Measurements from ENCODE around the gene MED12L. TPM values are rescaled to one million over a fixed set of nuclear protein-coding genes. Genes with fewer than 3 reads are reported as not detected.

Gene MED12L
- total and polyA plus RNA-seq, 3 experiments from 2014 or later, result 0.02 to 1.8 (median 1.7) TPM

- no peaks in the 10 kb centered on the region for H3K9me3 ChIP-seq (ENCODE audit: low read length)
- Mint-ChIP-seq H3K27me3 (peaks cover 11 to 63% of the 10 kb centered on the region in 2 donors), H3K9me3 (no peaks in the 10 kb centered on the region), H3K4me3 (no peak overlapping the region), H3K36me3 (no peaks in the 10 kb centered on the region), H3K27ac (no peak overlapping the region), H3K4me1 (peaks cover 1 to 4% (median 4%) of the 10 kb centered on the region in 3 donors)
- ChIA-PET CTCF (no interaction called here), POLR2A (no interaction called here)
- peaks cover 8% of the 10 kb centered on the region for H3K27me3 ChIP-seq (ENCODE audit: insufficient read depth, low read length, poor library complexity, severe bottlenecking)
- H3K4me3 ChIP-seq (ENCODE audit: low read length), result no peak overlapping the region
- H3K36me3 ChIP-seq (ENCODE audit: insufficient read depth, low read length), result no peaks in the 10 kb centered on the region
- H3K4me1 ChIP-seq (ENCODE audit: insufficient read depth, low read length), result no peaks in the 10 kb centered on the region
- no peak for DNase-seq
- no peak overlapping the region for H3K27ac ChIP-seq (ENCODE audit: low read depth, low read length)
Measured at GRCh38 chr3:151462278-151462780, 376.9 kb downstream of the MED12L start.

GRCh38 chr3:151462991-151463390 lies 377.5 kb downstream of the MED12L start:
- H3K4me1 Mint-ChIP-seq, result peaks cover 1 to 4% (median 4%) of the 10 kb centered on the region in 3 donors
- Histone ChIP-seq H3K4me1 (ENCODE audit: insufficient read depth, low read length) (no peaks in the 10 kb centered on the region), H3K36me3 (ENCODE audit: insufficient read depth, low read length) (no peaks in the 10 kb centered on the region), H3K4me3 (ENCODE audit: low read length) (no peak overlapping the region), H3K27me3 (ENCODE audit: insufficient read depth, low read length, poor library complexity, severe bottlenecking) (peaks cover 8% of the 10 kb centered on the region), H3K27ac (ENCODE audit: low read depth, low read length) (no peak overlapping the region), H3K9me3 (ENCODE audit: low read length) (no peaks in the 10 kb centered on the region)
- no peak overlapping the region for H3K27ac Mint-ChIP-seq
- peaks cover 11 to 61% of the 10 kb centered on the region in 2 donors for H3K27me3 Mint-ChIP-seq
- CTCF ChIA-PET, result no interaction called here
- H3K36me3 Mint-ChIP-seq, result no peaks in the 10 kb centered on the region
- no peak overlapping the region for H3K4me3 Mint-ChIP-seq
- no peak for DNase-seq
- H3K9me3 Mint-ChIP-seq, result no peaks in the 10 kb centered on the region
- POLR2A ChIA-PET, result no interaction called here

GRCh38 chr3:151467069-151467468 lies 381.6 kb downstream of the MED12L start:
- Mint-ChIP-seq H3K4me1 (no peaks in the 10 kb centered on the region), H3K27me3 (peaks cover 10 to 31% of the 10 kb centered on the region in 2 donors), H3K4me3 (no peak overlapping the region), H3K27ac (no peak overlapping the region), H3K36me3 (no peaks in the 10 kb centered on the region), H3K9me3 (no peaks in the 10 kb centered on the region)
- no peak for DNase-seq
- H3K27me3 ChIP-seq (ENCODE audit: insufficient read depth, low read length, poor library complexity, severe bottlenecking), result peaks cover under 1% of the 10 kb centered on the region
- POLR2A ChIA-PET, result no interaction called here
- H3K9me3 ChIP-seq (ENCODE audit: low read length), result no peaks in the 10 kb centered on the region
- CTCF ChIA-PET, result interaction anchor here (1.2 to 3.0 kb wide), 5 partner anchors 9 to 452 kb away, joined by 3 to 16 read pairs (median 4); no protein-coding TSS in a partner anchor
- H3K36me3 ChIP-seq (ENCODE audit: insufficient read depth, low read length), result no peaks in the 10 kb centered on the region
- H3K27ac ChIP-seq (ENCODE audit: low read depth, low read length), result no peak overlapping the region
- H3K4me1 ChIP-seq (ENCODE audit: insufficient read depth, low read length), result no peaks in the 10 kb centered on the region
- no peak overlapping the region for H3K4me3 ChIP-seq (ENCODE audit: low read length)

DNA sequence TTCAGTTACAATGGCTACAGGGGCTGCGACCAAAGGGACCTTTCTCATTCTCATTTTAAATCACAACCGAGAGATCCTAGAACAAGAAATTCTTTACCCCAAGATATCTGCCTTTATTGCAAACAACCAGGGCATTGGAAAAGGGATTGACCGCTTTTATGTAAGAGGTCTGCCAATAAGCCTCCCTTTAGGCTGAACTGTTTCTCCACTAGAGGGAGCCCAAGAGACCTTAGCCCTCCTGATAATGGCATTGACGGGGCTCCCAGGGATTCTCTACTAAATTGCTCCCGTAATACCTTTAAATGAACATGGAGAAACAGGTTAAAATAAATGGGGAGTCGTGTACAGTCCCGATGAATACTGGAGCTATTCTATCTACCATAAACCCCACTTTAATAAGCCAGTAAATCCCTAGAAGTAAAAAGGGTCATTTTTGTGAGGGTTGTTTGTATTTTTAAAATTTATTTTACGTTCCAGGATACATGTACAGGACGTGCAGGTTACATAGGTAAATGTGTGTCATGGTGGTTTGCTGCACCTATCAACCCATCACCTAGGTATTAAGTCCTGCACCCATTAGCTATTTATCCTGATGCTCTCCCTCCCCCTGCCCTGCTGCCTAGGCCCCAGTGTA lies 382.9 kb downstream of the MED12L start:
- peak; percentile 2 to 49 (median 23) for DNase-seq
- no peak overlapping the region for H3K4me3 Mint-ChIP-seq
- no peak overlapping the region for H3K27ac Mint-ChIP-seq

GRCh38 chr3:151476344-151477018 lies 391.0 kb downstream of the MED12L start:
- Mint-ChIP-seq H3K36me3 (no peaks in the 10 kb centered on the region), H3K4me1 (no peaks in the 10 kb centered on the region), H3K27me3 (peaks cover 0 to 24% of the 10 kb centered on the region in 2 donors), H3K9me3 (peaks cover under 1 to 5% (median 3%) of the 10 kb centered on the region in 5 donors), H3K27ac (no peak overlapping the region), H3K4me3 (no peak overlapping the region)
- Histone ChIP-seq H3K27me3 (ENCODE audit: insufficient read depth, low read length, poor library complexity, severe bottlenecking) (no peaks in the 10 kb centered on the region), H3K9me3 (ENCODE audit: low read length) (peaks cover 1% of the 10 kb centered on the region), H3K4me1 (ENCODE audit: insufficient read depth, low read length) (no peaks in the 10 kb centered on the region), H3K36me3 (ENCODE audit: insufficient read depth, low read length) (no peaks in the 10 kb centered on the region), H3K4me3 (ENCODE audit: low read length) (no peak overlapping the region), H3K27ac (ENCODE audit: low read depth, low read length) (no peak overlapping the region)
- ChIA-PET POLR2A (no interaction called here), CTCF (no interaction called here)
- no peak for DNase-seq

More for the DNA sequence above, 382.9 kb downstream of the MED12L start:
- Mint-ChIP-seq H3K9me3 (no peaks in the 10 kb centered on the region), H3K36me3 (no peaks in the 10 kb centered on the region), H3K27me3 (peaks cover 10 to 23% of the 10 kb centered on the region in 2 donors), H3K4me1 (no peaks in the 10 kb centered on the region)
- ChIA-PET CTCF (interaction anchor here (0.5 to 3.0 kb wide), 9 partner anchors 9 to 1054 kb away, joined by 3 to 16 read pairs (median 3); no protein-coding TSS in a partner anchor), POLR2A (no interaction called here)
- H3K9me3 ChIP-seq (ENCODE audit: low read length), result no peaks in the 10 kb centered on the region
- H3K4me3 ChIP-seq (ENCODE audit: low read length), result no peak overlapping the region
- no peaks in the 10 kb centered on the region for H3K36me3 ChIP-seq (ENCODE audit: insufficient read depth, low read length)
- no peak overlapping the region for H3K27ac ChIP-seq (ENCODE audit: low read depth, low read length)
- H3K27me3 ChIP-seq (ENCODE audit: insufficient read depth, low read length, poor library complexity, severe bottlenecking), result no peaks in the 10 kb centered on the region
- no peaks in the 10 kb centered on the region for H3K4me1 ChIP-seq (ENCODE audit: insufficient read depth, low read length)

- CTCF ChIA-PET, result interaction anchor here (0.9 kb wide), 1 partner anchor 9 kb away, joined by 3 read pairs; no protein-coding TSS in a partner anchor
Measured at GRCh38 chr3:151477591-151478334, 392.3 kb downstream of the MED12L start.

GRCh38 chr3:151478335-151478697 lies 392.9 kb downstream of the MED12L start:
- POLR2A ChIA-PET, result no interaction called here
- Mint-ChIP-seq H3K4me3 (no peak overlapping the region), H3K4me1 (no peaks in the 10 kb centered on the region), H3K27me3 (peaks cover 7 to 39% of the 10 kb centered on the region in 2 donors), H3K36me3 (peaks cover 0 to 9% (median 0%) of the 10 kb centered on the region in 3 donors), H3K27ac (no peak overlapping the region), H3K9me3 (peaks cover 16 to 22% (median 19%) of the 10 kb centered on the region in 5 donors)
- Histone ChIP-seq H3K4me1 (ENCODE audit: insufficient read depth, low read length) (no peaks in the 10 kb centered on the region), H3K4me3 (ENCODE audit: low read length) (no peak overlapping the region), H3K27ac (ENCODE audit: low read depth, low read length) (no peak overlapping the region), H3K9me3 (ENCODE audit: low read length) (peaks cover 5% of the 10 kb centered on the region), H3K27me3 (ENCODE audit: insufficient read depth, low read length, poor library complexity, severe bottlenecking) (no peaks in the 10 kb centered on the region), H3K36me3 (ENCODE audit: insufficient read depth, low read length) (no peaks in the 10 kb centered on the region)
- DNase-seq, result no peak
- CTCF ChIA-PET, result no interaction called here

More at GRCh38 chr3:151477591-151478334, 392.3 kb downstream of the MED12L start:
- Mint-ChIP-seq H3K27me3 (peaks cover 7 to 33% of the 10 kb centered on the region in 2 donors), H3K4me1 (no peaks in the 10 kb centered on the region), H3K36me3 (peaks cover 0 to 9% (median 0%) of the 10 kb centered on the region in 3 donors), H3K4me3 (no peak overlapping the region), H3K27ac (no peak overlapping the region), H3K9me3 (peaks cover 12 to 18% (median 15%) of the 10 kb centered on the region in 5 donors)
- Histone ChIP-seq H3K27ac (ENCODE audit: low read depth, low read length) (no peak overlapping the region), H3K27me3 (ENCODE audit: insufficient read depth, low read length, poor library complexity, severe bottlenecking) (no peaks in the 10 kb centered on the region), H3K4me1 (ENCODE audit: insufficient read depth, low read length) (no peaks in the 10 kb centered on the region), H3K36me3 (ENCODE audit: insufficient read depth, low read length) (no peaks in the 10 kb centered on the region), H3K4me3 (ENCODE audit: low read length) (no peak overlapping the region), H3K9me3 (ENCODE audit: low read length) (peaks cover 5% of the 10 kb centered on the region)
- POLR2A ChIA-PET, result no interaction called here
- no peak for DNase-seq
